Activated CD4-positive, CD25-positive, alpha-beta regulatory T cell treated with anti-CD3 and anti-CD28 coated beads, Interleukin-2, amount 50 U/mL, for 24 hours (primary cell): ENCODE results near the gene ZCCHC13.
"Not testable (repeated sequence)": the region's sequence is repeated elsewhere in the genome, so short reads cannot be mapped to it uniquely, and the experiment has no call there.

Experiments used
- ATAC-seq, 2 donors: fragments of 150-1000 bp; cut with Tn5 transposase; one replicate each; pipeline ENCODE4 v1.10.0; 2021; ENCODE audit warnings: mild to moderate bottlenecking in 1 of 2, moderate library complexity in 1 of 2

ZCCHC13 gene

DNA sequence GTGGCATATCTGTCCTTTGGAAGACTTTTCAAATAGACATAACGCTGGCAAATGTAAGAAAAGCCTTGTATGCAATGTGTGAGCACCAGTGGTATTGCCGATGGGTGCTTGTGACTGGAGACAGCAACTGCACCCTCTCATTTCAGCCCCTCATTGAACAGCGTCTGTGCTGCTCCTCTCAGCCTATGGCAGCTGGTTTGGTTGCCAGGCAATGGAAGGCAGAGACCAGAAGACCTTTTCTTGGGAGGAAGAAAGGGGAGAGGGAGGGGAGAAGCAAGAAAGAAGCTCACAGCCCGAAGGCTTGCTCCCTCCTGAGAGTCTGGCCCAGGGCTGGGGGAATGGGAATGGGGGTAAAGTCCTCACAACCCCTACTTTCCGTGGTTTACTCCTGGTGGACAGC lies 20.2 kb downstream of the ZCCHC13 start:
- ATAC-seq = no peak

- no peak for ATAC-seq
Measured at GRCh38 chrX:74325130-74326059, 21.4 kb downstream of the ZCCHC13 start.

- ATAC-seq = no peak
Measured at GRCh38 chrX:74338852-74339251, 34.9 kb downstream of the ZCCHC13 start.

GRCh38 chrX:74340051-74340450 lies 36.1 kb downstream of the ZCCHC13 start:
- no peak for ATAC-seq

DNA sequence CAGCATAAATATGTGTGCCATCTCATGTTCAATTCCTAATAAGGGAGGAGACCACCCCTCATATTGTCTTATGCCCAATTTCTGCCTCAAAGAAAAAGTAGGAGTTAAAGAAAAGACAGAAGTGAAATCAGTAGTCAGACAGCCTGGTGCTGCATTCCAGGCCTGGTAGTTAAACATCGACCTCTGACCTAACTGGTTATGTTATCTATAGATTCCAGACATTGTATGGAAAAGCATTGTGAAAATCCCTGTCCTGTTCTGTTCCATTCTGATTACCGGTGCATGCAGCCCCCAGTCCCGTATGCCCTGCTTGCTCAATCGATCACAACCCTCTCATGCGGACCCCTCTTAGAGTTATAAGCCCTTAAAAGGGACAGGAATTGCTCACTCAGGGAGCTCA lies 38.2 kb downstream of the ZCCHC13 start:
- ATAC-seq = not testable (repeated sequence)

DNA sequence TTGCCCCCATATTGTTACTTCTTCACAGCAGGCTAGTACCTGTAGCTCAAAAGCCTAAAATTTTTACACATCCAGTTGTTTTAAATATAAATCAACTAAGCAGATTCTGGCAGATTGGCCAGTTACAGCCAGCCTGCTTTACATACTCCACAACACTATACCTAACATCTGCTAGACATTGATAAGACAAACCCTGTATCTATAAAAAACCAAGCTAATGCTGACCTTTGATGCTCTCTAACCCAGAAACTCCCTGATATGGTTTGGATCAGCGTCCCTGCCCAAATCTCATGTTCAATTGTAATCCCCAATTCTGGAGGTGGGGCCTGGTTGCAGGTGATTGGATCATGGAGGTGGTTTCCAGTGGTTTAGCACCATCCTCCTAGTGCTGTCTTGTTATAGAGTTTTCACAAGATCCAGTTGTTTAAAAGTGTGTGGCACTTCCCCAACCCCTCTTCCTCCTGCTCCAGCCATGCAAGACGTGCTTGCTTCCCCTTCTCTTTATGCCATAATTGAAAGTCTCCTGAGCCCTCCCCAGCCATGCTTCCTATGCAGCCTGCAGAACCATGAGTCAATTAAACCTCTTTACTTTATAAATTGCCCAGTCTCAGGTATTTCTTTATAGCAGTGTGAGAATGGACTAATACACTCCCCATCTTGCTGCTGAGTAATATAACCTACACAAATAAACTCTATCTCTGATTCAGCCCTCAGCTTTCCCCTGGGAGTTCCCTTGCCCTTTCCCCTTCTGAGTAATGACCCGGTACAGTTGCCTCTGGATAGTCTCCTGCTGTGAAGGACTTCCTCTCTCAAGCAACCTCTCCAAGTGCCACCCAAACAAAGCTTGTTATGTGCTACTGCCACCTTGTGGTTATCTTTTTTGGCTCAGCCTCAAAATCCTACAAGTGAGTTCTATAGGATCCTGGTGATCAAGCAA lies 39.6 kb downstream of the ZCCHC13 start:
- ATAC-seq = peak; percentile 44 to 83

DNA sequence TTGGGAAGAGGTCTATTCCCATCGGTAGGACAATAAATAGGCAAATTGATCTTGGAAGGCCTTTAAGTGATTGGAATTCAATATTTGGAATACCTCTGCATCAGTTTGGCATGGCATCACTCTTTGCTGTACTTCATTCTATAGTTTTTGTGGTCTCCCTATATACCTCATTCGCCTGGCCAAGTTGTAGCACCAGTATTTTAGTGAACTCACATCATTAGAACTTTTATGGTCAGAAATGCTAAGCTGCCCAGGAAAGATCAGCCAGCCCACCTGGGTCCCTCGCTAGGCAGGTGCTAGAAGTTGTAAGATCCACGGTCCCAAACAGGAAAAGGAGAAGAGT lies 40.3 kb downstream of the ZCCHC13 start:
- no peak for ATAC-seq

GRCh38 chrX:74346088-74346487 lies 42.1 kb downstream of the ZCCHC13 start:
- ATAC-seq = no peak

- no peak for ATAC-seq
Measured at GRCh38 chrX:74349387-74349786, 45.4 kb downstream of the ZCCHC13 start.

GRCh38 chrX:74351760-74352159 lies 47.8 kb downstream of the ZCCHC13 start:
- ATAC-seq = no peak

- no peak for ATAC-seq
Measured at GRCh38 chrX:74353984-74354383, 50.0 kb downstream of the ZCCHC13 start.
